ENCODE results near the gene OSBPL5.

DNA sequence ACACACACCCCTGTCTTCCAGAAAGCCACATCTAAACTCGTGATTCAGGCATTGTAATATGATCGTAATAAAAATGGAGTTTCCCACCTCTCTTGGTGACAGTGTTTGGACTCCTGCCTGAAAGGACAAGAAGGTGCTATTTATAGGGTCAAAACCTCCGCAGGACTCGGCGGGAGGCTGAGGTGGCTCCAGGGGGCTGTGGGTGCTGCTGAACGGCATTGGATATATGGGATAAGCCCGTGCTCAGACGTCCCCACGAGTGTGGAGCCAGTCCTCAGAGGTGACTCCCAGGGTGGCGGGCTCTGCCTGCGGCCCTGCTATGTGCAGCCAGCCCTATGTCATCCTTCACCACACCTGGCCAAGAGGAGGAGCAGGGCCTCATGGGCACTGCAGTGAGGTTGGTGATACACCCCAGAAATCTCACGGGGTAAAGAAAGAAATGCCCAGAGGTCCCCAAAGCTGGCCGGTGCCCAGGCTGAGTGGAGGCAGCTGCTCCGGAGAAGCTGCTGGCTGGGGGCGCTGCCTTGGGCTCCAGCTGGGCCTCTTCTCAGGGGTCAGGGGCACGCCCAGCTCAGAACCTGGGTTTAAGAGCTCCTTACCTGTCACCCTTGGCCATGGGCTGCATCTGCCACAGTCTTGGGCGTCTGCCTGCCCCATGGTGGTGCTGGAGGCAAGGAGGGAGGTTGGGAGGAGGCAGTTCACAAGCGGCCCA, 5.1 kb upstream of the OSBPL5 start:
- TF ChIP-seq, protein P1, sequence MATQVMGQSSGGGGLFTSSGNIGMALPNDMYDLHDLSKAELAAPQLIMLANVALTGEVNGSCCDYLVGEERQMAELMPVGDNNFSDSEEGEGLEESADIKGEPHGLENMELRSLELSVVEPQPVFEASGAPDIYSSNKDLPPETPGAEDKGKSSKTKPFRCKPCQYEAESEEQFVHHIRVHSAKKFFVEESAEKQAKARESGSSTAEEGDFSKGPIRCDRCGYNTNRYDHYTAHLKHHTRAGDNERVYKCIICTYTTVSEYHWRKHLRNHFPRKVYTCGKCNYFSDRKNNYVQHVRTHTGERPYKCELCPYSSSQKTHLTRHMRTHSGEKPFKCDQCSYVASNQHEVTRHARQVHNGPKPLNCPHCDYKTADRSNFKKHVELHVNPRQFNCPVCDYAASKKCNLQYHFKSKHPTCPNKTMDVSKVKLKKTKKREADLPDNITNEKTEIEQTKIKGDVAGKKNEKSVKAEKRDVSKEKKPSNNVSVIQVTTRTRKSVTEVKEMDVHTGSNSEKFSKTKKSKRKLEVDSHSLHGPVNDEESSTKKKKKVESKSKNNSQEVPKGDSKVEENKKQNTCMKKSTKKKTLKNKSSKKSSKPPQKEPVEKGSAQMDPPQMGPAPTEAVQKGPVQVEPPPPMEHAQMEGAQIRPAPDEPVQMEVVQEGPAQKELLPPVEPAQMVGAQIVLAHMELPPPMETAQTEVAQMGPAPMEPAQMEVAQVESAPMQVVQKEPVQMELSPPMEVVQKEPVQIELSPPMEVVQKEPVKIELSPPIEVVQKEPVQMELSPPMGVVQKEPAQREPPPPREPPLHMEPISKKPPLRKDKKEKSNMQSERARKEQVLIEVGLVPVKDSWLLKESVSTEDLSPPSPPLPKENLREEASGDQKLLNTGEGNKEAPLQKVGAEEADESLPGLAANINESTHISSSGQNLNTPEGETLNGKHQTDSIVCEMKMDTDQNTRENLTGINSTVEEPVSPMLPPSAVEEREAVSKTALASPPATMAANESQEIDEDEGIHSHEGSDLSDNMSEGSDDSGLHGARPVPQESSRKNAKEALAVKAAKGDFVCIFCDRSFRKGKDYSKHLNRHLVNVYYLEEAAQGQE (tag by site-specific recombination; IDR thresholded peaks at IDR 0.05), result no peak
- TF ChIP-seq, protein P2, sequence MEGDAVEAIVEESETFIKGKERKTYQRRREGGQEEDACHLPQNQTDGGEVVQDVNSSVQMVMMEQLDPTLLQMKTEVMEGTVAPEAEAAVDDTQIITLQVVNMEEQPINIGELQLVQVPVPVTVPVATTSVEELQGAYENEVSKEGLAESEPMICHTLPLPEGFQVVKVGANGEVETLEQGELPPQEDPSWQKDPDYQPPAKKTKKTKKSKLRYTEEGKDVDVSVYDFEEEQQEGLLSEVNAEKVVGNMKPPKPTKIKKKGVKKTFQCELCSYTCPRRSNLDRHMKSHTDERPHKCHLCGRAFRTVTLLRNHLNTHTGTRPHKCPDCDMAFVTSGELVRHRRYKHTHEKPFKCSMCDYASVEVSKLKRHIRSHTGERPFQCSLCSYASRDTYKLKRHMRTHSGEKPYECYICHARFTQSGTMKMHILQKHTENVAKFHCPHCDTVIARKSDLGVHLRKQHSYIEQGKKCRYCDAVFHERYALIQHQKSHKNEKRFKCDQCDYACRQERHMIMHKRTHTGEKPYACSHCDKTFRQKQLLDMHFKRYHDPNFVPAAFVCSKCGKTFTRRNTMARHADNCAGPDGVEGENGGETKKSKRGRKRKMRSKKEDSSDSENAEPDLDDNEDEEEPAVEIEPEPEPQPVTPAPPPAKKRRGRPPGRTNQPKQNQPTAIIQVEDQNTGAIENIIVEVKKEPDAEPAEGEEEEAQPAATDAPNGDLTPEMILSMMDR (tag by site-specific recombination; IDR thresholded peaks at IDR 0.05), result no peak
- TF ChIP-seq SETDB1 (IDR thresholded peaks at IDR 0.05; ENCODE audit: insufficient read length, low read length) (no peak), TCF7L2 (IDR thresholded peaks at IDR 0.05; ENCODE audit: borderline replicate concordance, low read depth, low read length) (no peak)
- TF ChIP-seq, protein P3, sequence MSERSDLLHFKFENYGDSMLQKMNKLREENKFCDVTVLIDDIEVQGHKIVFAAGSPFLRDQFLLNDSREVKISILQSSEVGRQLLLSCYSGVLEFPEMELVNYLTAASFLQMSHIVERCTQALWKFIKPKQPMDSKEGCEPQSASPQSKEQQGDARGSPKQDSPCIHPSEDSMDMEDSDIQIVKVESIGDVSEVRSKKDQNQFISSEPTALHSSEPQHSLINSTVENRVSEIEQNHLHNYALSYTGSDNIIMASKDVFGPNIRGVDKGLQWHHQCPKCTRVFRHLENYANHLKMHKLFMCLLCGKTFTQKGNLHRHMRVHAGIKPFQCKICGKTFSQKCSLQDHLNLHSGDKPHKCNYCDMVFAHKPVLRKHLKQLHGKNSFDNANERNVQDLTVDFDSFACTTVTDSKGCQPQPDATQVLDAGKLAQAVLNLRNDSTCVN (tag by site-specific recombination; optimal IDR thresholded peaks at IDR 0.05), result no peak
- TF ChIP-seq, protein P4, sequence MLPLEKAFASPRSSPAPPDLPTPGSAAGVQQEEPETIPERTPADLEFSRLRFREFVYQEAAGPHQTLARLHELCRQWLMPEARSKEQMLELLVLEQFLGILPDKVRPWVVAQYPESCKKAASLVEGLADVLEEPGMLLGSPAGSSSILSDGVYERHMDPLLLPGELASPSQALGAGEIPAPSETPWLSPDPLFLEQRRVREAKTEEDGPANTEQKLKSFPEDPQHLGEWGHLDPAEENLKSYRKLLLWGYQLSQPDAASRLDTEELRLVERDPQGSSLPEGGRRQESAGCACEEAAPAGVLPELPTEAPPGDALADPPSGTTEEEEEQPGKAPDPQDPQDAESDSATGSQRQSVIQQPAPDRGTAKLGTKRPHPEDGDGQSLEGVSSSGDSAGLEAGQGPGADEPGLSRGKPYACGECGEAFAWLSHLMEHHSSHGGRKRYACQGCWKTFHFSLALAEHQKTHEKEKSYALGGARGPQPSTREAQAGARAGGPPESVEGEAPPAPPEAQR (tag by site-specific recombination; IDR thresholded peaks at IDR 0.05), result no peak
- TF ChIP-seq, protein P5, sequence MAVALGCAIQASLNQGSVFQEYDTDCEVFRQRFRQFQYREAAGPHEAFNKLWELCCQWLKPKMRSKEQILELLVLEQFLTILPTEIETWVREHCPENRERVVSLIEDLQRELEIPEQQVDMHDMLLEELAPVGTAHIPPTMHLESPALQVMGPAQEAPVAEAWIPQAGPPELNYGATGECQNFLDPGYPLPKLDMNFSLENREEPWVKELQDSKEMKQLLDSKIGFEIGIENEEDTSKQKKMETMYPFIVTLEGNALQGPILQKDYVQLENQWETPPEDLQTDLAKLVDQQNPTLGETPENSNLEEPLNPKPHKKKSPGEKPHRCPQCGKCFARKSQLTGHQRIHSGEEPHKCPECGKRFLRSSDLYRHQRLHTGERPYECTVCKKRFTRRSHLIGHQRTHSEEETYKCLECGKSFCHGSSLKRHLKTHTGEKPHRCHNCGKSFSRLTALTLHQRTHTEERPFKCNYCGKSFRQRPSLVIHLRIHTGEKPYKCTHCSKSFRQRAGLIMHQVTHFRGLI (tag by site-specific recombination; IDR thresholded peaks at IDR 0.05), result no peak
- TF ChIP-seq, protein P6, sequence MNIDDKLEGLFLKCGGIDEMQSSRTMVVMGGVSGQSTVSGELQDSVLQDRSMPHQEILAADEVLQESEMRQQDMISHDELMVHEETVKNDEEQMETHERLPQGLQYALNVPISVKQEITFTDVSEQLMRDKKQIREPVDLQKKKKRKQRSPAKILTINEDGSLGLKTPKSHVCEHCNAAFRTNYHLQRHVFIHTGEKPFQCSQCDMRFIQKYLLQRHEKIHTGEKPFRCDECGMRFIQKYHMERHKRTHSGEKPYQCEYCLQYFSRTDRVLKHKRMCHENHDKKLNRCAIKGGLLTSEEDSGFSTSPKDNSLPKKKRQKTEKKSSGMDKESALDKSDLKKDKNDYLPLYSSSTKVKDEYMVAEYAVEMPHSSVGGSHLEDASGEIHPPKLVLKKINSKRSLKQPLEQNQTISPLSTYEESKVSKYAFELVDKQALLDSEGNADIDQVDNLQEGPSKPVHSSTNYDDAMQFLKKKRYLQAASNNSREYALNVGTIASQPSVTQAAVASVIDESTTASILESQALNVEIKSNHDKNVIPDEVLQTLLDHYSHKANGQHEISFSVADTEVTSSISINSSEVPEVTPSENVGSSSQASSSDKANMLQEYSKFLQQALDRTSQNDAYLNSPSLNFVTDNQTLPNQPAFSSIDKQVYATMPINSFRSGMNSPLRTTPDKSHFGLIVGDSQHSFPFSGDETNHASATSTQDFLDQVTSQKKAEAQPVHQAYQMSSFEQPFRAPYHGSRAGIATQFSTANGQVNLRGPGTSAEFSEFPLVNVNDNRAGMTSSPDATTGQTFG (tag by site-specific recombination; IDR thresholded peaks at IDR 0.05; ENCODE audit: borderline replicate concordance), result no peak

Data from HEK293 (cell line).